ENCODE measurements around the gene USP11. TPM values are rescaled to one million over a fixed set of nuclear protein-coding genes. Genes with fewer than 3 reads are reported as not detected.

Gene USP11
- total RNA-seq, 1 experiment from 2014 or later: 153 TPM

DNA sequence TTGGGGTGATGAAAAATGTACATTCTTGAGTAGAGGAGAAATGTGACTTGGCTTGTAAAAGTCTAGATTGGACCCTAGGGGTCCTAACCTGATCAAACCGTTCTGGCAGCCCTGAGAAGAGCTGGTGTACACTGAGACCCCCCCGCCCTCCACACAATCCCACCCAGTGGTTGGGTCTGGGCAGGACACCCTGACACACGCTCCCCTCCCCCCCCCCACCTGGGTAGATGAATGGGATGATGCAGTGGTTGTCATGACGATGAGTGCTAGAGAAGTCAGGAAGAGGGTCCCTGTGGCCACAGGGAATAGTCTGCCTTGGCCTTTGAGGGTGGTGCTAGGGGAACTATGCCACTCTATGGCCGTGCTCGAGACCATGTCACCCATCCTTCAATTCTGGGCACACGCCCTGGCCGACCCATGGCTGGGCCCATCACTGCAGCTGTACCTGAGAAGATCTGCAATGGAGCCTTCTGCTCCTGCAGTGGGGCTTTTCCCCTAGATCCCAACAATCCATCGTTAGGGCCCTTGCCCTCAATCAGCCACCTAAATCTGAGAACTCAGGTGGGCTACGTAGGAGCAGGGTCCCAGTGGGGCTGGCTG, 10.0 kb upstream of the USP11 start:
- peaks cover 71 to 77% (median 75%) of the 10 kb centered on the region in 3 experiments for H3K36me3 Mint-ChIP-seq (ENCODE audit: insufficient read depth in 1 of 3, low read depth in 3 of 3)
- no peak overlapping the region for H3K27ac Mint-ChIP-seq
- Histone ChIP-seq H2BK120ac (ENCODE audit: low read depth, low read length, poor library complexity, severe bottlenecking) (no peak overlapping the region), H3T11ph (ENCODE audit: low read length) (no peak overlapping the region), H3K9ac (ENCODE audit: extremely low read depth, insufficient read length, low read length) (no peak overlapping the region), H3K56ac (ENCODE audit: insufficient read length, low read depth, low read length) (no peak overlapping the region), H3K23ac (ENCODE audit: insufficient read length, low read depth, low read length) (no peak overlapping the region), H3K9me3 (ENCODE audit: control insufficient read depth, low read depth, low read length) (no peaks in the 10 kb centered on the region), H3K79me1 (ENCODE audit: insufficient read depth, low read depth, low read length, poor library complexity, severe bottlenecking) (peaks cover 5% of the 10 kb centered on the region), H3K4ac (ENCODE audit: low read depth, low read length) (no peak overlapping the region), H3K23me2 (ENCODE audit: insufficient read length, low read depth, low read length, poor library complexity, severe bottlenecking) (peaks cover 11% of the 10 kb centered on the region), H3K18ac (ENCODE audit: insufficient read length, low read depth, low read length) (no peak overlapping the region), H3K27me3 (ENCODE audit: insufficient read depth, low read length) (no peaks in the 10 kb centered on the region), H4K20me1 (ENCODE audit: control insufficient read depth, insufficient read depth, insufficient read length) (no peaks in the 10 kb centered on the region), H4K8ac (replicated peaks; ENCODE audit: insufficient read length, low read depth, low read length) (no peak overlapping the region), H3K27ac (ENCODE audit: insufficient read length, low read depth, low read length) (no peak overlapping the region), H3K79me2 (ENCODE audit: insufficient read depth, low read length) (peaks cover 25% of the 10 kb centered on the region; the same call in 1 of the 2 replicates), H2BK15ac (ENCODE audit: low read depth, low read length) (no peak overlapping the region), H3K4me2 (ENCODE audit: insufficient read depth, insufficient read length, low read length) (no peak overlapping the region), H2BK5ac (ENCODE audit: insufficient read length, low read length) (no peak overlapping the region), H3K4me1 (ENCODE audit: insufficient read depth, low read length) (peaks cover 6% of the 10 kb centered on the region; the same call in 1 of the 2 replicates), H2AK5ac (ENCODE audit: insufficient read length, low read length) (no peak overlapping the region), H4K5ac (ENCODE audit: insufficient read length, low read depth, low read length) (no peak overlapping the region), H4K91ac (ENCODE audit: insufficient read length, low read depth, low read length) (no peak overlapping the region), H2BK20ac (ENCODE audit: low read depth, low read length, poor library complexity, severe bottlenecking) (no peak overlapping the region), H3K14ac (ENCODE audit: insufficient read depth, low read length) (no peak overlapping the region), H2AFZ (ENCODE audit: low read length) (no peak overlapping the region), H2BK12ac (ENCODE audit: insufficient read length, low read depth, low read length) (no peak overlapping the region)
- TF ChIP-seq, protein P1, sequence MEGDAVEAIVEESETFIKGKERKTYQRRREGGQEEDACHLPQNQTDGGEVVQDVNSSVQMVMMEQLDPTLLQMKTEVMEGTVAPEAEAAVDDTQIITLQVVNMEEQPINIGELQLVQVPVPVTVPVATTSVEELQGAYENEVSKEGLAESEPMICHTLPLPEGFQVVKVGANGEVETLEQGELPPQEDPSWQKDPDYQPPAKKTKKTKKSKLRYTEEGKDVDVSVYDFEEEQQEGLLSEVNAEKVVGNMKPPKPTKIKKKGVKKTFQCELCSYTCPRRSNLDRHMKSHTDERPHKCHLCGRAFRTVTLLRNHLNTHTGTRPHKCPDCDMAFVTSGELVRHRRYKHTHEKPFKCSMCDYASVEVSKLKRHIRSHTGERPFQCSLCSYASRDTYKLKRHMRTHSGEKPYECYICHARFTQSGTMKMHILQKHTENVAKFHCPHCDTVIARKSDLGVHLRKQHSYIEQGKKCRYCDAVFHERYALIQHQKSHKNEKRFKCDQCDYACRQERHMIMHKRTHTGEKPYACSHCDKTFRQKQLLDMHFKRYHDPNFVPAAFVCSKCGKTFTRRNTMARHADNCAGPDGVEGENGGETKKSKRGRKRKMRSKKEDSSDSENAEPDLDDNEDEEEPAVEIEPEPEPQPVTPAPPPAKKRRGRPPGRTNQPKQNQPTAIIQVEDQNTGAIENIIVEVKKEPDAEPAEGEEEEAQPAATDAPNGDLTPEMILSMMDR (conservative IDR thresholded peaks at IDR 0.05): peak; percentile 21; the same call in 1 of the 3 replicates
- peak overlapping the region in 1 of 2 experiments; percentile 43; a peak in 2 of 5 replicates for H3K4me3 Mint-ChIP-seq
- H3K4me1 Mint-ChIP-seq: peaks cover 20% of the 10 kb centered on the region in 2 experiments
- DNase-seq: no peak
- no CpG with 5 or more reads among the region's 10 CpGs for WGBS (ENCODE audit: extremely low coverage, insufficient read length, low lambda C conversion rate)
- H3K27me3 Mint-ChIP-seq (ENCODE audit: low read depth): no peaks in the 10 kb centered on the region; the same call in 1 of the 2 replicates
- peaks cover 0 to 2% of the 10 kb centered on the region in 2 experiments; a peak in 2 of 5 replicates for H3K9me3 Mint-ChIP-seq
